ENCODE measurements around the gene JAGN1. TPM values are rescaled to one million over a fixed set of nuclear protein-coding genes. Genes with fewer than 3 reads are reported as not detected.

The JAGN1 gene
- total RNA-seq, 4 donors from 2014 or later = 18.9 to 37.5 (median 32.7) TPM

- Histone ChIP-seq H3K9me3 (no peaks in the 10 kb centered on the region), H3K36me3 (peaks cover 14 to 26% of the 10 kb centered on the region in 2 donors), H3K4me1 (peaks cover 5 to 14% of the 10 kb centered on the region in 2 donors), H3K27me3 (no peaks in the 10 kb centered on the region), H3K27ac (no peak overlapping the region), H3K4me3 (replicated peaks in 1 of 3) (no peak overlapping the region)
- intact Hi-C loops (cut with DNase I) = loop anchor here (10.0 kb wide), 1 partner anchor 83 kb away; the partner anchor contains the start of gene FANCD2
- TF ChIP-seq CTCF (IDR thresholded peaks at IDR 0.05) = no peak
- no peak for TF ChIP-seq POLR2A (IDR thresholded peaks at IDR 0.05)
- 86 to 94% methylated on average over 4 of the region's 4 CpGs for WGBS, 2 donors
- DNase-seq = no peak
Observed at GRCh38 chr3:9942164-9942563, 51.8 kb downstream of the JAGN1 start.

GRCh38 chr3:9942934-9943690 is 52.7 kb downstream of the JAGN1 start:
- Histone ChIP-seq H3K27me3 (no peaks in the 10 kb centered on the region), H3K36me3 (peaks cover 8 to 16% of the 10 kb centered on the region in 2 donors), H3K4me1 (peaks cover 11 to 20% of the 10 kb centered on the region in 2 donors), H3K9me3 (no peaks in the 10 kb centered on the region), H3K27ac (no peak overlapping the region), H3K4me3 (replicated peaks in 1 of 3) (no peak overlapping the region)
- WGBS, 2 donors = 81 to 91% methylated on average over 8 to 11 of the region's 11 CpGs
- DNase-seq = no peak
- TF ChIP-seq CTCF (IDR thresholded peaks at IDR 0.05) = no peak
- TF ChIP-seq POLR2A (IDR thresholded peaks at IDR 0.05) = no peak
- intact Hi-C loops (cut with DNase I) = loop anchor here (10.0 kb wide), 1 partner anchor 82 kb away; the partner anchor contains the start of gene FANCD2

Small RNA genes lying within 50 kb of the gene (small RNA-seq; reads per million reads assigned to genes)
- not detected for gene RNU6-882P

Other genes starting within 250 kb of the JAGN1 start
- 10 to 100 TPM; 30.0 to 35.5 (median 33.5) TPM for gene MTMR14, start 241.1 kb upstream of the JAGN1 start, total RNA-seq
- not detected for gene CPNE9, start 186.8 kb upstream of the JAGN1 start, total RNA-seq
- 10 to 100 TPM; 19.4 to 36.6 (median 20.3) TPM for gene BRPF1, start 158.9 kb upstream of the JAGN1 start, total RNA-seq
- 10 to 100 TPM; 23.7 to 46.6 (median 30.3) TPM for gene OGG1, start 140.7 kb upstream of the JAGN1 start, total RNA-seq
- 10 to 100 TPM; 32.1 to 44.8 (median 35.9) TPM for gene CAMK1, start 120.7 kb upstream of the JAGN1 start, total RNA-seq
- 10 to 100 TPM; 64.2 to 93.3 (median 83.3) TPM for gene TADA3, start 98.1 kb upstream of the JAGN1 start, total RNA-seq
- gene ARPC4, start 97.5 kb upstream of the JAGN1 start, total RNA-seq = 100 to 1,000 TPM; 155 to 232 (median 187) TPM
- 10 to 100 TPM; 39.0 to 64.6 (median 56.9) TPM for gene TTLL3, start 80.3 kb upstream of the JAGN1 start, total RNA-seq
- 10 to 100 TPM; 36.2 to 49.7 (median 37.5) TPM for gene RPUSD3, start 46.6 kb upstream of the JAGN1 start, total RNA-seq
- gene CIDEC, start 10.4 kb upstream of the JAGN1 start, total RNA-seq = 1 to 10 TPM; 2.2 to 9.4 (median 3.0) TPM
- 1 to 10 TPM; 3.7 to 8.1 (median 6.7) TPM for gene IL17RE, start 12.2 kb downstream of the JAGN1 start, total RNA-seq
- gene IL17RC, start 26.5 kb downstream of the JAGN1 start, total RNA-seq = 10 to 100 TPM; 64.2 to 70.2 (median 68.0) TPM
- gene CRELD1, start 43.2 kb downstream of the JAGN1 start, total RNA-seq = 100 to 1,000 TPM in 2 of 4 donors, 10 to 100 TPM in 2; 57.3 to 192 (median 96.7) TPM
- 1 to 10 TPM; 2.8 to 8.5 (median 6.6) TPM for gene PRRT3, start 61.8 kb downstream of the JAGN1 start, total RNA-seq
- 100 to 1,000 TPM in 2 of 4 donors, 10 to 100 TPM in 2; 53.1 to 160 (median 117) TPM for gene EMC3, start 96.2 kb downstream of the JAGN1 start, total RNA-seq
- 1 to 10 TPM; 2.0 to 7.9 (median 4.4) TPM for gene FANCD2, start 135.8 kb downstream of the JAGN1 start, total RNA-seq
- not detected for gene FANCD2OS, start 217.6 kb downstream of the JAGN1 start, total RNA-seq
- gene BRK1, start 225.1 kb downstream of the JAGN1 start, total RNA-seq = 100 to 1,000 TPM in 2 of 4 donors, 10 to 100 TPM in 2; 80.6 to 158 (median 108) TPM

Measured in thyroid gland (tissue), 4 donors.